ENCODE measurements around the gene RSL24D1. TPM values are rescaled to one million over a fixed set of nuclear protein-coding genes. Genes with fewer than 3 reads are reported as not detected.

Gene RSL24D1
- total RNA-seq, 6 experiments from 2014 or later, result 13.2 to 27.7 (median 20.2) TPM

- WGBS (ENCODE audit: insufficient coverage, low coverage, low lambda C conversion rate, missing lambda C conversion rate), result 86% methylated on average over 4 of the region's 4 CpGs
- Histone ChIP-seq H3K27me3 (no peaks in the 10 kb centered on the region), H3K36me3 (no peaks in the 10 kb centered on the region), H3K4me1 (peaks cover 0 to 10% (median 2%) of the 10 kb centered on the region in 4 donors), H3K27ac (no peak overlapping the region), H3K9me3 (no peaks in the 10 kb centered on the region), H3K4me3 (no peak overlapping the region)
- no peak for TF ChIP-seq POLR2A (IDR thresholded peaks at IDR 0.05)
- no peak for TF ChIP-seq CTCF (IDR thresholded peaks at IDR 0.05)
- ATAC-seq, result no peak
- intact Hi-C loops (cut with DNase I), result no loop called here
- no peak for DNase-seq
Measured at GRCh38 chr15:55235546-55236036, 38.9 kb upstream of the RSL24D1 start.

- no peak for ATAC-seq
- Histone ChIP-seq H3K9me3 (no peaks in the 10 kb centered on the region), H3K36me3 (no peaks in the 10 kb centered on the region), H3K4me3 (no peak overlapping the region), H3K27ac (peak overlapping the region in 1 of 3 donors; percentile 62), H3K4me1 (peaks cover 0 to 10% (median 2%) of the 10 kb centered on the region in 4 donors), H3K27me3 (no peaks in the 10 kb centered on the region)
- intact Hi-C loops (cut with DNase I), result no loop called here
- TF ChIP-seq POLR2A (IDR thresholded peaks at IDR 0.05) (no peak), CTCF (IDR thresholded peaks at IDR 0.05) (no peak)
- DNase-seq, result no peak
- WGBS (ENCODE audit: insufficient coverage, low coverage, low lambda C conversion rate, missing lambda C conversion rate), result 100% methylated on average over 1 of the region's 1 CpG
Measured at GRCh38 chr15:55234800-55235104, 38.0 kb upstream of the RSL24D1 start.

GRCh38 chr15:55234104-55234799 is 37.5 kb upstream of the RSL24D1 start:
- no peaks in the 10 kb centered on the region for H3K36me3 ChIP-seq
- DNase-seq (no peak), ATAC-seq (peak; percentile 41 to 78 (median 62))
- H3K4me3 ChIP-seq, result no peak overlapping the region
- no peaks in the 10 kb centered on the region for H3K27me3 ChIP-seq
- intact Hi-C loops (cut with DNase I), result no loop called here
- H3K27ac ChIP-seq, result peak overlapping the region in 1 of 3 donors; percentile 62
- no peak for TF ChIP-seq CTCF (IDR thresholded peaks at IDR 0.05)
- no peak for TF ChIP-seq POLR2A (IDR thresholded peaks at IDR 0.05)
- 34% methylated on average over 2 of the region's 2 CpGs for WGBS (ENCODE audit: insufficient coverage, low coverage, low lambda C conversion rate, missing lambda C conversion rate)
- H3K4me1 ChIP-seq, result peaks cover 0 to 10% (median 2%) of the 10 kb centered on the region in 4 donors
- no peaks in the 10 kb centered on the region for H3K9me3 ChIP-seq

GRCh38 chr15:55231455-55231854 is 34.7 kb upstream of the RSL24D1 start:
- Histone ChIP-seq H3K4me3 (no peak overlapping the region), H3K27ac (no peak overlapping the region), H3K36me3 (no peaks in the 10 kb centered on the region), H3K9me3 (no peaks in the 10 kb centered on the region), H3K27me3 (no peaks in the 10 kb centered on the region), H3K4me1 (peaks cover 0 to 10% (median 2%) of the 10 kb centered on the region in 4 donors)
- intact Hi-C loops (cut with DNase I), result no loop called here
- TF ChIP-seq POLR2A (IDR thresholded peaks at IDR 0.05) (no peak), CTCF (IDR thresholded peaks at IDR 0.05) (no peak)
- DNase-seq (no peak), ATAC-seq (no peak)
- 100% methylated on average over 1 of the region's 1 CpG for WGBS (ENCODE audit: insufficient coverage, low coverage, low lambda C conversion rate, missing lambda C conversion rate)

Measured in right lobe of liver (tissue), 6 donors.